ENCODE data around the gene ANKFN1.

ANKFN1 gene, protein sequence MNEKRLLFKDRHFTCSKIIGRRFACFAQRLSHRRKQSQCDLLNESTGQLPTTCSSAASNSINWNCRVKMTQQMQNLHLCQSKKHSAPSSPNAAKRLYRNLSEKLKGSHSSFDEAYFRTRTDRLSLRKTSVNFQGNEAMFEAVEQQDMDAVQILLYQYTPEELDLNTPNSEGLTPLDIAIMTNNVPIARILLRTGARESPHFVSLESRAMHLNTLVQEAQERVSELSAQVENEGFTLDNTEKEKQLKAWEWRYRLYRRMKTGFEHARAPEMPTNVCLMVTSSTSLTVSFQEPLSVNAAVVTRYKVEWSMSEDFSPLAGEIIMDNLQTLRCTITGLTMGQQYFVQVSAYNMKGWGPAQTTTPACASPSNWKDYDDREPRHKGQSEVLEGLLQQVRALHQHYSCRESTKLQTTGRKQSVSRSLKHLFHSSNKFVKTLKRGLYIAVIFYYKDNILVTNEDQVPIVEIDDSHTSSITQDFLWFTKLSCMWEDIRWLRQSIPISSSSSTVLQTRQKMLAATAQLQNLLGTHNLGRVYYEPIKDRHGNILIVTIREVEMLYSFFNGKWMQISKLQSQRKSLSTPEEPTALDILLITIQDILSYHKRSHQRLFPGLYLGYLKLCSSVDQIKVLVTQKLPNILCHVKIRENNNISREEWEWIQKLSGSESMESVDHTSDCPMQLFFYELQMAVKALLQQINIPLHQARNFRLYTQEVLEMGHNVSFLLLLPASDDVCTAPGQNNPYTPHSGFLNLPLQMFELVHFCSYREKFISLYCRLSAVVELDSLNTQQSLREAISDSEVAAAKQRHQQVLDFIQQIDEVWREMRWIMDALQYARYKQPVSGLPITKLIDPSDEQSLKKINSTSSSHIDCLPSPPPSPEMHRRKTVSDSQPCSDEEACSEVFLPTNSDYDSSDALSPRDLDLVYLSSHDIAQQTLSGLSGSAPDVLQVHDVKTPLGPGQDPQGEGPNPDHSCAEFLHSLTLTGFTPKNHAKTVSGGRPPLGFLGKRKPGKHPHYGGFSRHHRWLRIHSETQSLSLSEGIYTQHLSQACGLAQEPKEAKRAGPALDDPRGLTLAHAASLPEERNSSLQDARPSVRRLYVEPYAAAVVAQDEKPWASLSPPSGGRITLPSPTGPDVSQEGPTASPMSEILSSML

GRCh38 chr17:56152874-56153602 lies at the start of gene ANKFN1:
Gene ANKFN1 (plus strand): TSS chr17:56153475. CDS start chr17:56212668, 59,193 bp downstream.
- TF ChIP-seq CTCF (IDR thresholded peaks at IDR 0.05; ENCODE audit: borderline replicate concordance, control extremely low read depth, extremely low read depth, insufficient read depth, missing control alignments): no peak
- in situ Hi-C loops (cut with MboI; ENCODE audit: low sequenced_read_pairs, unreplicated experiment): no loop called here
- DNase-seq (ENCODE audit: low spot score): no peak

DNA sequence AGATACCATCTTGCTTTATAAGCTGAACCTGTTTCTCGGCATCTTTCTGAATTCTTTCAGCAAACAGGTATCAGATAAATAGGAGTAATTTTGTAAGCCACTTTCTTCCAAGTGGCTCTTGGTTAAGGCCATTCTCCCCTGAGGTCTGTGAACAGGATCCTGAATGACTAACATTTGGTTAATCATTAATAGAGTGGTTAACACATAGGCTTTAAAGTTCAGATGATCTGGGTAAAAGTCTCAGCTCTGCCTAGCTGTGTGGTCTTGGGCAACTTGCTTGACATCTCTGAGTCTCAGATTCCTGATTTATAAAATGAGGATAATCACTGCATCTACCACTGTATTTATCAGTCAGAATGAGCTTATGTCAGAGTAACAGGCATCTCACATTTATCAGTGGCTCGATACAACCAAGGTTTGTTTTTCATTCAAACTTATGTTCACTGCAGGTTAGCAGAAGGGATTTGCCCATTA lies 44.4 kb upstream of the ANKFN1 start:
- TF ChIP-seq CTCF (IDR thresholded peaks at IDR 0.05; ENCODE audit: borderline replicate concordance, control extremely low read depth, extremely low read depth, insufficient read depth, missing control alignments): no peak
- DNase-seq (ENCODE audit: low spot score): no peak
- in situ Hi-C loops (cut with MboI; ENCODE audit: low sequenced_read_pairs, unreplicated experiment): no loop called here

DNA sequence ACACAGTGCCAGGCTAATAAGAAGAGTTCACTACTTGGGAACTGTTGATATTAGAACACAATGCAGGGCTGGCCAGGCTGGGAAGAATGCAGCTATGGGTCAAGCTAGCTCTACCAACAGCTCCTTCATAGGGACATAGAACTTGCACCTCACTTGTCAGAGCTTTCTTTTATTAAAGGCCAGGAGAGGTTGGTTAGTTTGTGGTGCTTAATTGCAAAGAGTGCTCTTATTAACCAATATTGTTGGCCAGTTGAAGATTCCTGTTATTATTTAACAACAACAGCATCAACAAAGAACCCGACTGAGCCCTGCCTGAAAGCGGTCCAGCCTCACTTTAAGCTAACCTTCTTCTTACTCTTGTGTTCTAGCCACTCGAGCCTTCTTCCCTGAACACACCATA lies 43.4 kb upstream of the ANKFN1 start:
- in situ Hi-C loops (cut with MboI; ENCODE audit: low sequenced_read_pairs, unreplicated experiment): no loop called here
- no peak for TF ChIP-seq CTCF (IDR thresholded peaks at IDR 0.05; ENCODE audit: borderline replicate concordance, control extremely low read depth, extremely low read depth, insufficient read depth, missing control alignments)
- no peak for DNase-seq (ENCODE audit: low spot score)

- no peak for TF ChIP-seq CTCF (IDR thresholded peaks at IDR 0.05; ENCODE audit: borderline replicate concordance, control extremely low read depth, extremely low read depth, insufficient read depth, missing control alignments)
- DNase-seq (ENCODE audit: low spot score): no peak
Observed at GRCh38 chr17:56110463-56111135, 42.7 kb upstream of the ANKFN1 start.

DNA sequence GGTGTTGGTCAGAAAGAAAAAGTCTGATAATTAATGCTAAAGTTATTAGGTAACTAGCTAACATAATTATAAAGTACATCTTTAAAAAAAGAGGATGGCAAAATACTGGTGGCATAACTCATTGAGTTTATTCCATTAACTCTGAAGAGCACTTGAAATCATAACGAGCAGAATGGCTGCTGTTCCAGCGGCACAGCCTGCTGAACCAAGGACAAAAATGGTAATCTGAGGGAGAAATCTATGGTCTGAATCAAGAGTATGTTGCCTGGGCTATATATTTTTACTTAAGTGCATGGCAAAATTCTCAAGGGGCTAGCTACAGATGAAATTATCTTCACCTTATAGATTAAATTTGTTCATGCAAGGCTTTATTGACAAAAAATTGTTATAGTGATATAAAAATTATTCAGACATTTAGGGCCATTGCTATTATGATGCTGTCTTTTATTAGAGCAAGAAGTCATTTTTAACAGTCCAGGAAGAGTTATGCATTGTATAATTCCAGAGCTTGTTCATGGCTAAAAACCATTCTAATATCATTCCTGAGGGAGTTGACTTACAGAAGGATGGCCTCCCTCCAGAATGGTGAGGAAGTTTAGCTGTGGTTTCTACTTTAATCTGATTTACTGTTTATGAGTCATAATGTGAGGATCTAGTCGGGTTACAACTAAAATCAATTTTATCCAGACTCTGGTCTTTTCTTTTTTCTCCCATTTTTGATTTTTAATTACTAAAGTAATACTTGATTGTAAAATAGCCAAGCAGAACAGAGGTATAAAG lies 41.4 kb upstream of the ANKFN1 start:
- no peak for DNase-seq (ENCODE audit: low spot score)
- in situ Hi-C loops (cut with MboI; ENCODE audit: low sequenced_read_pairs, unreplicated experiment): no loop called here
- TF ChIP-seq CTCF (IDR thresholded peaks at IDR 0.05; ENCODE audit: borderline replicate concordance, control extremely low read depth, extremely low read depth, insufficient read depth, missing control alignments): no peak

More at GRCh38 chr17:56110463-56111135, 42.7 kb upstream of the ANKFN1 start:
- in situ Hi-C loops (cut with MboI; ENCODE audit: low sequenced_read_pairs, unreplicated experiment): no loop called here

All from GM13976 (cell line).